Urinary bladder (tissue), 4 donors: Measurements from ENCODE around the gene PHKB. TPM values are rescaled to one million over a fixed set of nuclear protein-coding genes. Genes with fewer than 3 reads are reported as not detected.

Experiments
- DNase-seq: peaks from one replicate; pipeline ENCODE4 v3.0.0-alpha.2; 2015; ENCODE audit errors: extremely low spot score
- H3K27ac ChIP-seq: one replicate; pipeline ENCODE4 v1.5.1; 2013; ENCODE audit warnings: low read depth, mild to moderate bottlenecking, moderate library complexity
- H3K36me3 ChIP-seq: one replicate; pipeline ENCODE4 v1.6.1; 2013; ENCODE audit warnings: mild to moderate bottlenecking, moderate library complexity; ENCODE audit not compliant: insufficient read depth
- H3K4me1 ChIP-seq: one replicate; pipeline ENCODE4 v1.6.1; 2013; ENCODE audit warnings: mild to moderate bottlenecking, moderate library complexity; ENCODE audit not compliant: insufficient read depth
- H3K4me3 ChIP-seq: one replicate; pipeline ENCODE4 v1.5.1; 2013; ENCODE audit warnings: low read depth, low read length
- WGBS: extraction: QIAGEN DNeasy Blood & Tissue Kit; methylation state at CpG from one replicate; pipeline ENCODE4 v1.1.7; 2013; 5-methylcytosine and 5-hydroxymethylcytosine counted together
- polyA plus RNA-seq: library from polyadenylated mRNA; stranded (reverse); fragments of 200-250 nt; gene quantifications from one replicate; pipeline ENCODE4 v1.2.3, GENCODE V29; 2013
- total RNA-seq: library from RNA; depleted of rRNA; stranded (reverse); fragments of >200 nt; gene quantifications from one replicate; pipeline ENCODE4 v1.2.3, GENCODE V29; 2014
- donor health status: healthy with polysubstance abuse.
- donor health status: healthy.

Gene PHKB
- total and polyA plus RNA-seq, 2 donors, result 25.5 to 162 TPM

GRCh38 chr16:47613251-47613650 lies 152.1 kb downstream of the PHKB start:
- no peak for DNase-seq
- Histone ChIP-seq H3K27ac (no peak overlapping the region), H3K4me1 (no peaks in the 10 kb centered on the region), H3K4me3 (no peak overlapping the region), H3K36me3 (peaks cover 2% of the 10 kb centered on the region)
- WGBS, result 62% methylated on average over 1 of the region's 1 CpG

- Histone ChIP-seq H3K4me3 (no peak overlapping the region), H3K27ac (no peak overlapping the region), H3K36me3 (peaks cover 2% of the 10 kb centered on the region), H3K4me1 (peaks cover 3% of the 10 kb centered on the region)
- DNase-seq, result no peak
- 82% methylated on average over 3 of the region's 3 CpGs for WGBS
These were observed 156.6 kb downstream of the PHKB start for GRCh38 chr16:47617732-47618131.

GRCh38 chr16:47622451-47623176 lies 161.5 kb downstream of the PHKB start:
- 99% methylated on average over 1 of the region's 1 CpG for WGBS

GRCh38 chr16:47624563-47624962 lies 163.4 kb downstream of the PHKB start:
- no peak for DNase-seq
- 89% methylated on average over 1 of the region's 1 CpG for WGBS
- Histone ChIP-seq H3K4me3 (no peak overlapping the region), H3K27ac (no peak overlapping the region), H3K36me3 (no peaks in the 10 kb centered on the region), H3K4me1 (peaks cover 3% of the 10 kb centered on the region)

More at GRCh38 chr16:47622451-47623176, 161.5 kb downstream of the PHKB start:
- Histone ChIP-seq H3K27ac (no peak overlapping the region), H3K4me1 (peaks cover 3% of the 10 kb centered on the region), H3K4me3 (no peak overlapping the region), H3K36me3 (no peaks in the 10 kb centered on the region)
- no peak for DNase-seq

GRCh38 chr16:47625115-47625567 lies 164.0 kb downstream of the PHKB start:
- Histone ChIP-seq H3K4me1 (peaks cover 3% of the 10 kb centered on the region), H3K4me3 (no peak overlapping the region), H3K36me3 (no peaks in the 10 kb centered on the region), H3K27ac (no peak overlapping the region)
- 84% methylated on average over 1 of the region's 1 CpG for WGBS
- no peak for DNase-seq

GRCh38 chr16:47626246-47626645 lies 165.1 kb downstream of the PHKB start:
- DNase-seq, result no peak
- Histone ChIP-seq H3K4me3 (no peak overlapping the region), H3K4me1 (no peaks in the 10 kb centered on the region), H3K27ac (no peak overlapping the region), H3K36me3 (no peaks in the 10 kb centered on the region)
- 94% methylated on average over 1 of the region's 1 CpG for WGBS

- Histone ChIP-seq H3K4me1 (no peaks in the 10 kb centered on the region), H3K36me3 (no peaks in the 10 kb centered on the region), H3K27ac (no peak overlapping the region), H3K4me3 (no peak overlapping the region)
- 50% methylated on average over 6 of the region's 6 CpGs for WGBS
- DNase-seq, result no peak
These were observed 166.0 kb downstream of the PHKB start for GRCh38 chr16:47627085-47627639.

GRCh38 chr16:47627721-47628120 lies 166.6 kb downstream of the PHKB start:
- Histone ChIP-seq H3K4me3 (no peak overlapping the region), H3K4me1 (no peaks in the 10 kb centered on the region), H3K27ac (no peak overlapping the region), H3K36me3 (no peaks in the 10 kb centered on the region)
- no peak for DNase-seq

GRCh38 chr16:47631131-47631530 lies 170.0 kb downstream of the PHKB start:
- H3K27ac ChIP-seq, result no peak overlapping the region
- 95% methylated on average over 5 of the region's 5 CpGs for WGBS
- no peaks in the 10 kb centered on the region for H3K4me1 ChIP-seq
- H3K36me3 ChIP-seq, result no peaks in the 10 kb centered on the region
- no peak overlapping the region for H3K4me3 ChIP-seq
- no peak for DNase-seq

- 97% methylated on average over 1 of the region's 1 CpG for WGBS
These were observed 173.0 kb downstream of the PHKB start for GRCh38 chr16:47634126-47634525.

GRCh38 chr16:47634727-47635126 lies 173.6 kb downstream of the PHKB start:
- Histone ChIP-seq H3K4me1 (no peaks in the 10 kb centered on the region), H3K4me3 (no peak overlapping the region), H3K27ac (no peak overlapping the region), H3K36me3 (peaks cover 2% of the 10 kb centered on the region)
- no peak for DNase-seq

More at GRCh38 chr16:47634126-47634525, 173.0 kb downstream of the PHKB start:
- H3K4me3 ChIP-seq, result no peak overlapping the region
- no peak for DNase-seq
- peaks cover 2% of the 10 kb centered on the region for H3K36me3 ChIP-seq
- no peak overlapping the region for H3K27ac ChIP-seq
- H3K4me1 ChIP-seq, result no peaks in the 10 kb centered on the region

- no peaks in the 10 kb centered on the region for H3K4me1 ChIP-seq
- peaks cover 2% of the 10 kb centered on the region for H3K36me3 ChIP-seq
- H3K27ac ChIP-seq, result no peak overlapping the region
- DNase-seq, result no peak
- H3K4me3 ChIP-seq, result no peak overlapping the region
- 97% methylated on average over 13 of the region's 13 CpGs for WGBS
These were observed 175.5 kb downstream of the PHKB start for GRCh38 chr16:47636501-47637099.

- H3K4me3 ChIP-seq, result no peak overlapping the region
- H3K4me1 ChIP-seq, result no peaks in the 10 kb centered on the region
- H3K27ac ChIP-seq, result no peak overlapping the region
- H3K36me3 ChIP-seq, result peaks cover 6% of the 10 kb centered on the region
- no peak for DNase-seq
- WGBS, result 98% methylated on average over 1 of the region's 1 CpG
These were observed 177.0 kb downstream of the PHKB start for GRCh38 chr16:47638175-47638574.

- 86% methylated on average over 3 of the region's 3 CpGs for WGBS
These were observed 179.5 kb downstream of the PHKB start for GRCh38 chr16:47640661-47641060.

More at GRCh38 chr16:47640661-47641060, 179.5 kb downstream of the PHKB start:
- no peaks in the 10 kb centered on the region for H3K4me1 ChIP-seq
- H3K4me3 ChIP-seq, result no peak overlapping the region
- peaks cover 6% of the 10 kb centered on the region for H3K36me3 ChIP-seq
- no peak for DNase-seq
- H3K27ac ChIP-seq, result no peak overlapping the region
